HG03135 (cell line): Measurements from ENCODE around the gene TCF12.

Experiments used
- ATAC-seq: cut with Tn5 transposase; IDR thresholded peaks from one replicate; pipeline ENCODE4 v1.9.1; 2021; ENCODE audit warnings: mild to moderate bottlenecking, moderate library complexity; ENCODE audit not compliant: unreplicated experiment

TCF12 gene

GRCh38 chr15:57310876-57311275 is 392.4 kb downstream of the TCF12 start:
- ATAC-seq, result no peak

GRCh38 chr15:57312006-57312317 is 393.5 kb downstream of the TCF12 start:
- ATAC-seq, result no peak

GRCh38 chr15:57312318-57313133 is 394.1 kb downstream of the TCF12 start:
- no peak for ATAC-seq

GRCh38 chr15:57313134-57313483 is 394.7 kb downstream of the TCF12 start:
- no peak for ATAC-seq

- ATAC-seq, result no peak
These were observed 395.8 kb downstream of the TCF12 start for GRCh38 chr15:57314221-57314620.

GRCh38 chr15:57316451-57316850 is 398.0 kb downstream of the TCF12 start:
- no peak for ATAC-seq

- no peak for ATAC-seq
These were observed 400.9 kb downstream of the TCF12 start for GRCh38 chr15:57319226-57319918.

GRCh38 chr15:57319919-57320560 is 401.6 kb downstream of the TCF12 start:
- no peak for ATAC-seq

- ATAC-seq, result no peak
These were observed 402.3 kb downstream of the TCF12 start for GRCh38 chr15:57320631-57321220.

GRCh38 chr15:57321485-57321884 is 403.0 kb downstream of the TCF12 start:
- ATAC-seq, result no peak

GRCh38 chr15:57321973-57322601 is 403.6 kb downstream of the TCF12 start:
- no peak for ATAC-seq

GRCh38 chr15:57322602-57323250 is 404.3 kb downstream of the TCF12 start:
- no peak for ATAC-seq

GRCh38 chr15:57323299-57323805 is 404.9 kb downstream of the TCF12 start:
- ATAC-seq, result no peak

- no peak for ATAC-seq
These were observed 405.6 kb downstream of the TCF12 start for GRCh38 chr15:57323806-57324589.

- ATAC-seq, result no peak
These were observed 406.1 kb downstream of the TCF12 start for GRCh38 chr15:57324590-57324890.

GRCh38 chr15:57324944-57325679 is 406.7 kb downstream of the TCF12 start:
- ATAC-seq, result no peak

GRCh38 chr15:57326196-57326595 is 407.8 kb downstream of the TCF12 start:
- ATAC-seq, result no peak

- ATAC-seq, result no peak
These were observed 409.6 kb downstream of the TCF12 start for GRCh38 chr15:57327985-57328471.

GRCh38 chr15:57328479-57328878 is 410.0 kb downstream of the TCF12 start:
- no peak for ATAC-seq
